ENCODE results near the gene ARHGAP30.

The ARHGAP30 gene

DNA sequence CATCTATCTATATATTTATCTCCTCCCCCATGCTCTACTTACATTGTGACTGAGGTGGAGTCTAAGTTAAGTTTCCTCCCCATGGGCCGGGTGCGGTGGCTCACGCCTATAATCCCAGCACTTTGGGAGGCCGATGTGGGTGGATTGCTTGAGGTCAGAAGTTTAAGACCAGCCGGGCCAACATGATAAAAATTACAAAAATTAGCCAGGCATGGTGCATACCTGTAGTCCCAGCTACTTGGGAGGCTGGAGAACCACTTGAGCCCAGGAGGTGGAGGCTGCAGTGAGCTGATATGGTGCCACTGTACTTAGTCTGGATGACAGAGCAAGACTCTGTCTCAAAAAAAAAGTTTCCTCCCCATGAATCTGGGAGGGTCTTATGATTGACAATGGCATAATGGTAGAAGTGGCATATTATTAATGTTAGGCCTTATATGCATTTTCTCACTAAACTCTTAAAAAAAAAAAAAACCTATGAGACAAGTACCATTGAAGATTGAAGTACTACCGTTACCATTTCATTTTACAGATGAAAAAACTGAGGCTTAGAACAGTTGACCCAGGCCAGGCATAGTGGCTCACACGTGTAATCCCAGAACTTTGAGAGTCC, 60.0 kb downstream of the ARHGAP30 start:
- no peak for DNase-seq

DNA sequence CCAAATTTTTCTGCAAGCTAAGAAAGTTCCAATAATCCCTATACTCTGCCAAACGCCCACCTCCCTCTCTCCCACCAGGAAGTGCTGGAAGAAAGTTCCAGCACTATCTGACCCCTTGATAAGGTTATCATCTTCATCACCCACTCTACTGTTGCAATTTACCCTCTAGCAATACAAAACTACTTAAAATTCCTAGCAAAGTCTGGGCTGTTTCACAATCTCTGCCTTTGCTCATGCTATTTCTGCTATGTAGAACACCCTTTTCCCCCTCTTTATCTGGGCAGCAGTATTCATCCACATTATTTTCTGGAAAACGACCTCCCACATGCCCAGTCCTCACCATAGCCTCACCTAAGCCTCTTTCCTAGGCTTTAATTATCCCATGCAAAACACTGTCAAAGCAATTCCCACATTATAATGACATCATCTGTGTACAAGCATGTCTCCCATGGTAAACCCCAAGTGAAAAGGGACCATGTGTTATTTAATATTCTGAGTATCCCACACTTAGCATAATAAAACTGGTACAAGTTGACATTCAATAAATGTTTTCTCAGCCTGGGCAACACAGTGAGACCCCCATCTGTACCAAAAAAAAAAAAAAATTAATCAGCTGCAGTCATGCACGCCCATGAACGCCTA, 60.7 kb downstream of the ARHGAP30 start:
- no peak for DNase-seq

DNA sequence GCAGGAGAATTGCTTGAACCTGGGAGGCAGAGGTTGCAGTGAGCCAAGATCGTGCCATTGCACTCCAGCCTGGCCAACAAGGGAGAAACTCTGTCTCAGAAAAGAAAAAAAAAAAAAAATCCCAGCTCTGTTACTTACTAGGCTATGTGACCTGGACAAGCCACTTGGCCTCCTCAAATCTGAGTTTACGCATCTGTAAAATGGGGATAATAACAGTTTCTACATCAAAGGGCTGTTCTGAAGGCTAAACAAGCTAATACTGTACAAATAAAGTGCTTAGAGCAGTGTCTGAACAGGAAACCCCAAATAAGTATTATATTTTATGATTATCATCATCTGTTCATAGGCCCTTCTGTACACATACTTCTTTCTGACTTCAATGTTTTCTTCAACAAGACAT, 62.3 kb downstream of the ARHGAP30 start:
- DNase-seq, result no peak

DNA sequence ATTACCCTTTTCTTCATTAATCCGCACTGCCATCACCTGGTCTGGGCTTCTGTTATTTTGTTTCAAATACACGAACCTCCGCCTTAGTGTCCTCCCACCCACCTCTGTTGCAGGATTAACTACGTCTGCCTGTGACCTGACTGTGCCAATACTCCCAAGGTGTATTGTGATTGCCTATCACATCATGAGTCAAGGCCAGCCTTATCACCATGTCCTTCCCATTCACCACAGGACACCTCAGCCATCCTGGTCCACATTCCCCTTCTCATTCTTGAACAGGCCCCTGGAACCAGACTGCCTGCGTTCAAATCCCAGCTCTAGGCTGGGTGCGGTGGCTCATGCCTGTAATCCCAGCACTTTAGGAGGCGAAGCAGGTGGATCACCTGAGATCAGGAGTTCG, 63.1 kb downstream of the ARHGAP30 start:
- DNase-seq, result no peak

DNA sequence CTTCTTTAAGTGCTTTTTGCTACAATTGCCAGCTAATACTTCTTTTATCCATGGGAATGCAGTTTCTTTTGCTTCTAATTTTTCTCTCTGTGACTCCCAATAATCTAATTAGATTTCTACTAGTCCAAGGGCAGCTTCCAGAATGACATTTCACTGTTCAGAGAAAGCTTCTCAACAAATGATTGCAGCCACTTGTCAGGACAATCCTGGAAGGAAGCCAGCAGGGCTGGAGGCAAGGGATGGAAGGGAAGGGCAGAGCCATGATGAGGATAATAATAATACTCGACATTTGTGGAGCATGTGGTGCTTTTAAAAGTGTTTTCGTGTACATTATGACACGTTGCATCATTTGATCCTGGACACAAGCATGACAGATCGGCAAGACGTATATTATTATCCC, 68.2 kb downstream of the ARHGAP30 start:
- DNase-seq, result no peak

DNA sequence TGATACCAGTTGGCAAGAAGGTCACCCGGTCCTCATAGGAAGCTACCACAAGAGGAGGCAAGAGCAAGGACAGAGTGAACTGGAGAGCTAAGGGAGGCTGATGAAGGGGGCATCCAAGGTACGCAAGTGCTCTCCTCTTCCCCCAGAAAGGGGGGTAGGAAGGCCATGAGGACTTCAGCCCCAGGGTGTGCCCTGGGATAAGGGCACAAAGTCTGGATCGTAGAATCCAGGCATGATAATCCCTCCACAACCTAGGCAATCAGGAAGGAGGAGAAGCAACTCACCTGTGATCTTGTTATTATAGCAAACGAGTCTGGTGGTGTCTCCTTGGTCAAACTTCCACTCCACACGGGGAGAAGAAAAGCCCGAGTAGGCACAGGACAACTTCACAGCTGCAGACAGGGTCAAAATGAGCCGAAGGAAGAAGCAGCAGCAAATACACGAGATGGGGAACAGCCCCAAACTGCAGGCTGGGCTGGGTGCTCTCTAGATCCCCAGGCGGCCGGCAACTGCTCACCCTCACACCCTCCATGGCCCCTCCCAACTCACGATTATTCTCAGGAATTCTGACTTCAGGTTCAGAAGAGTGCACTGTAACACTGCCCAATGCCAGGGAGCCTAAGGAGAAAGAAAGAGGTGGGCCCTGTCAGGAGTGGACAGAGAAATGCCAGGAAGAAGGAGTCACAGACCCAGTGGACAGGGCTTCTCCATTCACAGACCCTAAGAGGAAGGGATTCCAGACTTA, 68.8 kb downstream of the ARHGAP30 start:
- no peak for DNase-seq

DNA sequence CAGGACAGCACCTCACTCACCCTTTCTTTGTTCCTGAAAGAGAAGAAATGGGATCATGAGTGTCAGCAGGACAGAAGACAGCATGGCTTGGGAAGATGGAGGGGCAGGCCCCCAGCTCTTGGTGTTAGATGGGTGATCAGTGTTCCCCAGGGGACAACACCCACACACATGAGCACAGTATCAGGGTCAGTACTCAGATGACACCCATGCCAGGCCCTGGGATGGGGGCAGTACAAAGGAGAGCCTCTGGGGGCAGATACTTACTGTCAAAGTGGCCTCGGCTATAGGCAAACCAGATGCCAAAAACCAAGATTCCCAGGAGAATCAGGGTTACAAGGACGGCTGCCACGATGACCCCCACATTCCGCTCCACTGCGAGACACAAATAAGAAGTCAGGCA, 70.3 kb downstream of the ARHGAP30 start:
- no peak for DNase-seq

DNA sequence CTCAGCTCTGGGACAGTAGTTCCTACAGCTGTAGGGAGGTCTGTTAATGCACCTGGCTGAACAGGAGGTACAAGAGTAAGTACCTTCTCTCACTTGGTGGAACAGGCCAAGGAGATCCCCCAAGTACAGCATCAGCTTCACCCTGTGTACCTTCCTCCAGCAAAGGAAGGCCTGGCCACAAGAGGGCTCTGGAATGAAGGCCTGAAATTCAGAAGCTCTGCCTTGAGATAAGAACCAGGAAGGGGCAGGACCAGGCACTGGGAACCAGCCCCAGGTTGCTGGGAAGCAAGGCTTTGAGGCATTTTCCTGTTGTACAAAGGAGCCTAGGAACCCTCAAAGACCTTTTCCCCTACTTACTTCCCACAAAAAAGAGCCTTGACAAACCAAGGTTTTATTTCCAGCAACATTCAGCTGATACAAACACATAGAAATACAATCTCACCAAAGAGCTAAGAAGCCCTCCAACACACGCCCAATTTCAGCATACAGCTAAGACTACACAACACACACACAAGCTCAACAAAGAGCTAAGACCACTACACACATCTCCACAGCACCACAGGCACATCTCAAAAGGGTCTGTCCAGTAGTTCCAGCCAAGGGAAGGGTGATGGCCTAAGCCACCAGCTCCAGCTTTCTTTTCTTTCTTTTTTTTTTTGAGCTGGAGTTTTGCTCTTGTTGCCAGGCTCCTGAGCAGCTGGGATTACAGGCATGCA, 72.2 kb downstream of the ARHGAP30 start:
- peak; percentile 66 for DNase-seq

Data from DMS53 (cell line).